Right forelimb (tissue), 1 donor: Measurements from ENCODE around the gene TAF4.
A peak's percentile ranks its signal among the peaks of the same experiment; 100 is the strongest.

Experiments used
- DNase-seq: peaks from one replicate; pipeline ENCODE4 v3.0.0-alpha.2; 2018

The TAF4 gene

GRCh38 chr20:62020935-62021701 lies 44.6 kb downstream of the TAF4 start:
- DNase-seq, result peak; percentile 85

- no peak for DNase-seq
These were observed 45.7 kb downstream of the TAF4 start for GRCh38 chr20:62019881-62020492.

- DNase-seq, result no peak
These were observed 46.4 kb downstream of the TAF4 start for GRCh38 chr20:62019144-62019805.

GRCh38 chr20:62018437-62019143 lies 47.1 kb downstream of the TAF4 start:
- no peak for DNase-seq

- DNase-seq, result no peak
These were observed 50.0 kb downstream of the TAF4 start for GRCh38 chr20:62015540-62016288.

- no peak for DNase-seq
These were observed 50.7 kb downstream of the TAF4 start for GRCh38 chr20:62014889-62015537.

- no peak for DNase-seq
These were observed 51.2 kb downstream of the TAF4 start for GRCh38 chr20:62014488-62014775.

GRCh38 chr20:62012631-62013030 lies 53.0 kb downstream of the TAF4 start:
- DNase-seq, result no peak

GRCh38 chr20:62011938-62012534 lies 53.6 kb downstream of the TAF4 start:
- no peak for DNase-seq

- no peak for DNase-seq
These were observed 54.3 kb downstream of the TAF4 start for GRCh38 chr20:62011403-62011790.

GRCh38 chr20:62010551-62011402 lies 54.9 kb downstream of the TAF4 start:
- DNase-seq, result peak; percentile 66

- no peak for DNase-seq
These were observed 55.7 kb downstream of the TAF4 start for GRCh38 chr20:62009869-62010445.

- no peak for DNase-seq
These were observed 56.4 kb downstream of the TAF4 start for GRCh38 chr20:62009322-62009721.

- no peak for DNase-seq
These were observed 57.0 kb downstream of the TAF4 start for GRCh38 chr20:62008643-62009183.

GRCh38 chr20:62007127-62007647 lies 58.5 kb downstream of the TAF4 start:
- DNase-seq, result no peak

- no peak for DNase-seq
These were observed 59.2 kb downstream of the TAF4 start for GRCh38 chr20:62006482-62006881.

- no peak for DNase-seq
These were observed 61.1 kb downstream of the TAF4 start for GRCh38 chr20:62004614-62005013.

- no peak for DNase-seq
These were observed 61.9 kb downstream of the TAF4 start for GRCh38 chr20:62003567-62004405.

GRCh38 chr20:62002882-62003480 lies 62.7 kb downstream of the TAF4 start:
- no peak for DNase-seq
